Cardiac fibroblast (primary cell): ENCODE measurements around the gene AP1M1.
A peak's percentile ranks its signal among the peaks of the same experiment; 100 is the strongest.
"Not testable (repeated sequence)": the region's sequence is repeated elsewhere in the genome, so short reads cannot be mapped to it uniquely, and the experiment has no call there.

Experiments used
- DNase-seq, 2 donors: peaks; one replicate each; pipeline versions ENCODE4 v3.0.0 to v3.0.0-alpha.2; 2010; ENCODE audit warnings: low read depth in 2 of 2
- H3K4me3 ChIP-seq, 2 donors: replicated peaks in 1 of 2; 1 replicate in 1 of 2; 2 replicates in 1 of 2; pipeline ENCODE4 v1.5.1; 2011; ENCODE audit warnings: low read depth in 2 of 2, low read length in 2 of 2, mild to moderate bottlenecking in 2 of 2, moderate library complexity in 1 of 2
- TF ChIP-seq, protein P1 (sequence below): IDR thresholded peaks from one replicate; pipeline ENCODE4 v1.5.1; 2011; ENCODE audit warnings: low read depth, mild to moderate bottlenecking, low read length, inconsistent platforms

Gene AP1M1

DNA sequence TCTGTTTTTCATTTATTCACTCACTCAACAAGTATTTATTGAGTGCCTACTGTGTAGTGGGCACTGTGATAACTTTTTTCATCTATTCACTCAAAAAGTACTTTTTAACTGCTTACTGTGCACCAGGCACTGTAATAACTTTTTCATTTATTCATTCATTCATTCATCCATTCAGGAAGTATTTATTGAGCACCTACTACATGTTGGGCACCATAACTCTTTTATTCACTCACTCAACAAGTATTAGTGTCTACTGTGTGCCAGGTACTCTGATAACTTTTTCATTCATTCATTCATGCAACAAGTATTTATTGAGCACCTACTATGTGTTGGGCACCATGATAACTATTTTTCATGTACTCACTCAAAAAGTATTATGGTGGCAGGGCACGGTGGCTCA lies 31.3 kb upstream of the AP1M1 start:
- no peak for DNase-seq
- no peak overlapping the region for H3K4me3 ChIP-seq
- TF ChIP-seq, protein P1, sequence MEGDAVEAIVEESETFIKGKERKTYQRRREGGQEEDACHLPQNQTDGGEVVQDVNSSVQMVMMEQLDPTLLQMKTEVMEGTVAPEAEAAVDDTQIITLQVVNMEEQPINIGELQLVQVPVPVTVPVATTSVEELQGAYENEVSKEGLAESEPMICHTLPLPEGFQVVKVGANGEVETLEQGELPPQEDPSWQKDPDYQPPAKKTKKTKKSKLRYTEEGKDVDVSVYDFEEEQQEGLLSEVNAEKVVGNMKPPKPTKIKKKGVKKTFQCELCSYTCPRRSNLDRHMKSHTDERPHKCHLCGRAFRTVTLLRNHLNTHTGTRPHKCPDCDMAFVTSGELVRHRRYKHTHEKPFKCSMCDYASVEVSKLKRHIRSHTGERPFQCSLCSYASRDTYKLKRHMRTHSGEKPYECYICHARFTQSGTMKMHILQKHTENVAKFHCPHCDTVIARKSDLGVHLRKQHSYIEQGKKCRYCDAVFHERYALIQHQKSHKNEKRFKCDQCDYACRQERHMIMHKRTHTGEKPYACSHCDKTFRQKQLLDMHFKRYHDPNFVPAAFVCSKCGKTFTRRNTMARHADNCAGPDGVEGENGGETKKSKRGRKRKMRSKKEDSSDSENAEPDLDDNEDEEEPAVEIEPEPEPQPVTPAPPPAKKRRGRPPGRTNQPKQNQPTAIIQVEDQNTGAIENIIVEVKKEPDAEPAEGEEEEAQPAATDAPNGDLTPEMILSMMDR = no peak

DNA sequence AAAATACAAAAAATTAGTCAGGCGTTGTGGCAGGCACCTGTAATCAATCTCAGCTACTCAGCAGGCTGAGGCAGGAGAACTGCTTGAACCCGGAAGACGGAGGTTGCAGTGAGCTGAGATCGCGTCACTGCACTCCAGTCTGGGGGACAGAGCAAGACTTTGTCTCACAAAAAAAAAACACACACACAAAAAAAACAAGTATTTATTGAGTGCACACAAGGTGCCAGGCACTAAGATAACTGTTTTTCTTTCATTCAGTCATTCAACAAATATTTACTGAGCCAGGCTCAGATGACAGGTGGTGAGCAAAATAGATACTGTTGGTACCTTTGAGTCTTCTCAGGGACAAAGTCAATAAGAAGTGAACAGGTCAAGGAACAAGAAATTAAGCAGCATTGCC lies 30.7 kb upstream of the AP1M1 start:
- no peak for DNase-seq
- TF ChIP-seq, protein P1 = no peak
- H3K4me3 ChIP-seq = no peak overlapping the region

DNA sequence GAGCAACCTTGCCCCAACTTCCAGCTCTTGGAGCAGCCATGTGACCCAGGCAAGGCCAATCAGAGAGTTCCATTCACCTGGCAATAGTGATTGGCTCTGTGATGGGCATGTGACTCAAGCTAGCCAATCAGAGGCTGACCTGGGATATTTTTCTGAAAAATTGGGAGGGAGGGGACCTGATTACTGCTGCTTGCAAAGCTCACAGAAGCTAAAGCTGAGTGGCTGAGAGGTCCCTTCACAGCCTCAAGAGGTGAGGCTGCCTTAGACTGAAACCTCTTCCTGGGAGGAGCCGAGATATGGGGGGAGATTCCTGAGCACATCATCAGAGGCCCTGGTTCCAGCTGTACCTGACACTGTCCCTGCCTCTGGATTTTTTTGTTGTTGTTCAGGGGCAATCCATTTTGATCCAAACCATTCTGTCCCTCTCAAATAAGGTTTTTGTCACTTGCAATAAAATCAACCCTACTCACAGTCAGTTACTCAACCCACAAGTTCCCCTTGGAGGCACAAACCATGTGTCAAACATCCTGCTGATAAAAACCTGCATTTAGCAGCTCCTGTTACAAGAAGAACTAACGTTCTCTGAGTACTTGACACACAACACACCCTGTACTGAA lies 29.1 kb upstream of the AP1M1 start:
- TF ChIP-seq, protein P1 = no peak
- no peak overlapping the region for H3K4me3 ChIP-seq
- DNase-seq = peak; percentile 41 to 60

DNA sequence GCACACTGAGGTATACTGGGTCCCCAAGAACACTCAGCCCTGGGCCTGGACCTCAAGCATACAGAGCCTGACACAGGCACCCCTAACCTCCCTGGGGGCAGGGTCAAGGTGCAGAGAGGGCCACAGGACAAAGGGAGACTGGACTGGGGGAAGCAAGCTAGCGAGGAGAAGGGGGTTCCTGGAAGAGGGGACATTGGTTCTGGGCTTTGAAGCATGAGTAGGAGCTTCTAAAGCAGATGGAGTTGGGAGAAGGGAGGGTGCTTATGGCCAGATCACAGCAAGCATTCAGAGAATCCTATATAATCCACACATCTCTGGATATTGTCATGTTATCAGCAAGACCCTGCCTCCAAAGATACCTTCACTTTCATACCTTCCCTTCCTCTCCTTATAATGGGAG lies 27.6 kb upstream of the AP1M1 start:
- no peak for DNase-seq
- TF ChIP-seq, protein P1 = no peak
- no peak overlapping the region for H3K4me3 ChIP-seq

DNA sequence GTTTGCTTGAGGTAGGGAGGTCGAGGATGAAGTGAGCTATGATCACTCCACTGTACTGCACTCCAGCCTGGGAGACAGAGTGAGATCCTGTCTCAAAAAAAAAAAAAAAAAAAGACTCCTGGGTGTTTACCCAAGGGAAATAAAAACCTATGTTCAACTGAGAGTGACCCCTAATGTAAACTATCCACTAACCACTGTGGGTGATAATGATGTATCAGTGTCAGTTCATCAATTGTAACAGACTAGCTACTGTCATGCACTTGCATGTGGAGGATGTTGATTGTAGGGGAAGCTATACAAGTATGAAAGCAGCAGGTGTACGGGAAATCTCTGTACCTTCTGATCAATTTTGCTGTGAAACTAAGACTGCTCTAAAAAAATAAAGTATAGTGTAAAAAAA lies 21.8 kb upstream of the AP1M1 start:
- no peak overlapping the region for H3K4me3 ChIP-seq
- no peak for DNase-seq
- TF ChIP-seq, protein P1 = no peak

DNA sequence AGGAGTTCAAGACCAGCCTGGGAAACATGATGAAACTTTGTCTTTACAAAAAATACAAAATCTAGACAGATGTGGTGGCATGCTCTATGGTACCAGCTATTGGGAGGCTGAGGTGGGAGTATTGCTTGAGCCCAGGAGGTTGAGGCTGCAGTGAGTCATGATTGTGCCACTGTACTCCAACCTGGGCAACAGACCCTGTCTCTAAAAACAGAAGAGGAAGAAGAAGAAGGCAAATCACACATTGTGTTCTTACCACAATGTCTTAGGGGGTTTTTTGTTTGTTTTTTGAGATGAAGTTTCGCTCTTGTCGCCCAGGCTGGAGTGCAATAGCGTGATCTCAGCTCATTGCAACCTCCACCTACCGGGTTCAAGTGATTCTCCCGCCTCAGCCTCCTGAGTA lies 18.8 kb upstream of the AP1M1 start:
- DNase-seq, H3K4me3 ChIP-seq: not testable (repeated sequence)

DNA sequence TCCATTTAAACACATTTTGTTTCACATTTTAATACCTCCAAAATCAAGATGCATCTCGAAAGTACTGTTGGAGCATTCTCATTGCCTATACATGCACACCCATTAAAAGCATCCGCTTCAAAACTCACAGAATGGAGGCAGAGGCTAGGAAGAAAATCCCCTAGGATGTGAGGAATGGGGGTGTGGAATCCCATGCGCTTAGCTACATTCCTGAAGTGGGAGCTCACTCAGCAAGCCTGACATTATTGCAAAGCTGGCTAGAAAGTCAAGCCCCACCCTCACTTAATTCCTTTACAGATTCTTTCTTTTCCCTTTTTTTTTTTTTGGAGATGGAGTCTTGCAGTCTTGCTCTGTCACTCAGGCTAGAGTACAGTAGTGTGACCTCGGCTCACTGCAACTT lies 17.1 kb upstream of the AP1M1 start:
- no peak overlapping the region for H3K4me3 ChIP-seq
- TF ChIP-seq, protein P1 = no peak
- peak; percentile 70 to 76 for DNase-seq
